Jurkat, Clone E6-1 (cell line): ENCODE measurements around the gene ARHGAP24.

Experiments used
- DNase-seq: peaks from one replicate; pipeline ENCODE4 v3.0.0-alpha.2; 2011; ENCODE audit warnings: low read depth, low spot score
- H3K4me3 ChIP-seq: 2 replicates; pipeline ENCODE4 v1.5.1; 2011; ENCODE audit warnings: mild to moderate bottlenecking, low read length, control low read depth, moderate library complexity

ARHGAP24 gene

GRCh38 chr4:85717351-85717750, 242.4 kb downstream of the ARHGAP24 start:
- no peak for DNase-seq
- H3K4me3 ChIP-seq = no peak overlapping the region

DNA sequence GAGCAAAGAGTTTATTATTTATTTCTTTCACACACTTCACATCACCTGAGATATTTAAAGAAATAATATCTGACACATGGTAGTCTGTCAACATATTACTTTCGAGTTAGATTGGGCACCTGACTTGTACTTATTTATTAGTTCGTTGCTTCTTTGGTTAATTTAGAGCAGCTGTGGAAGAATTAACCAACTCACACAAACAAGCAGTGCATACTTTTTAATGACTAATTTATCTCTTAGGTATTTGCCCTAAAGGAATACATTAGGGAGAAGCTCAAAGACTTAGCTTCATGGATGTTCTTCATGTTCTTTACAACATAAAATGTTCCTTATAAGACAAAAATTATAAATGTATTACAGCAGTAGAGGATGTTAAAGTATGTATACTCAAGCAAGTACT, 242.9 kb downstream of the ARHGAP24 start:
- no peak overlapping the region for H3K4me3 ChIP-seq
- no peak for DNase-seq

GRCh38 chr4:85720735-85721134, 245.8 kb downstream of the ARHGAP24 start:
- no peak overlapping the region for H3K4me3 ChIP-seq
- DNase-seq = no peak

- no peak for DNase-seq
Observed at GRCh38 chr4:85722401-85722800, 247.5 kb downstream of the ARHGAP24 start.

GRCh38 chr4:85722807-85723206, 247.9 kb downstream of the ARHGAP24 start:
- DNase-seq = no peak
- no peak overlapping the region for H3K4me3 ChIP-seq

More at GRCh38 chr4:85722401-85722800, 247.5 kb downstream of the ARHGAP24 start:
- H3K4me3 ChIP-seq = no peak overlapping the region

DNA sequence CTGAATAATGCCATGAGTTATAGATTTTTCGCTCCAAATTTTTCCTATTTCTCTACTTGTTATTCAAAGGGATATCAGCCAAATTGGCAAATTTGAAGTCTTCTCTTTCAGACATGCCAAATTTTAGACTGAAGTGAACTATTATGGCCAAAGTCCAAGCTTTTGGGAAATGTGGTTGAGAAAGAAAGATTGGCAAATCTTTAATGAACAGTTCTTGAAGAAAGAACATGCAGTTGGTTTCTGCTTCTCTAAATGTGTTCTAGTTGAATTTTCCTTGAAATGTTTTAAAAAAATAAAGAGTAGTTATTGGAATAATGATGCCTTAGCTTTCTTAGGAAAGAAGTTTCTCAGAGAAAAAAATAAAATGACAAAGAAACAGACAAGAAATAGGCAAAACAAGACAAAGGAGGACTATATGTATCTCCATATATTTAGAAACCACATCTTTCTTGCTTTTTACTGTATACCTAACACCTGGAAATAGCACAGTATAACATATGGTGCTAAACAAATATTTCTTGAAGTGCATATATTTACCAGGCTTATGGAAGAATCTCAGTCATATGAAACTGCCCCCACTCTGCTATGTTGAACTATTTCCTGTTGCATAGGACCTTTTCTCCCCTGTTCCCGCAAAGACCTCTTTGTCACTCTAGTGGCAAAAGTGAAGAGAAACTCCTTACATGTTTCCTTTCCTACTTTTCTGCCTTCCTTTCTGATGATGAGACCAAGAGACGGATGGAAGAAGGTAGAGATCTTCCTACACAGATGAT, 250.0 kb downstream of the ARHGAP24 start:
- H3K4me3 ChIP-seq = no peak overlapping the region
- DNase-seq = no peak

GRCh38 chr4:85725721-85726170, 250.8 kb downstream of the ARHGAP24 start:
- H3K4me3 ChIP-seq = no peak overlapping the region
- no peak for DNase-seq

- no peak overlapping the region for H3K4me3 ChIP-seq
- no peak for DNase-seq
Observed at GRCh38 chr4:85726555-85726954, 251.6 kb downstream of the ARHGAP24 start.

- no peak overlapping the region for H3K4me3 ChIP-seq
- no peak for DNase-seq
Observed at GRCh38 chr4:85728464-85728863, 253.5 kb downstream of the ARHGAP24 start.

- DNase-seq = no peak
- no peak overlapping the region for H3K4me3 ChIP-seq
Observed at GRCh38 chr4:85732124-85732523, 257.2 kb downstream of the ARHGAP24 start.

GRCh38 chr4:85733798-85734197, 258.8 kb downstream of the ARHGAP24 start:
- no peak overlapping the region for H3K4me3 ChIP-seq
- no peak for DNase-seq

DNA sequence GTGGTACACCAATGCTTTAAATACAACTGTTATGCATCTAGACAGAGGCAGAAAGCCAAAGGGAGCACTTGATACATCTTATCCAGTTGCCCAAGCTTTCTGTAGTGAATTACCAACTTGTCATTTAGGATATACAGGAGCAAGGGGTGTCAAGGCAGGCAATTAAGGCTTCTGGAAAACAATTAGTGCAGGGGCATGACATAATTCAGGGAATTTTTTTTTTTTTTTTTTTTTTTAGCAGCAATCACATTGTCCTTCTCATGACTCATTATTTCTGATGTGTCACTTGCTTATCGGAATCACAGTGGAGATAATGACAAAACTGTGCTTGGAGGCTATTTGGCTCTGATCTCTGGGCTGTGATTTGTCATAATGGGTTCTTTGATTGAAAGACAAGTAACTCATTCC, 259.5 kb downstream of the ARHGAP24 start:
- no peak overlapping the region for H3K4me3 ChIP-seq
- no peak for DNase-seq

GRCh38 chr4:85736571-85736970, 261.6 kb downstream of the ARHGAP24 start:
- H3K4me3 ChIP-seq = no peak overlapping the region

DNA sequence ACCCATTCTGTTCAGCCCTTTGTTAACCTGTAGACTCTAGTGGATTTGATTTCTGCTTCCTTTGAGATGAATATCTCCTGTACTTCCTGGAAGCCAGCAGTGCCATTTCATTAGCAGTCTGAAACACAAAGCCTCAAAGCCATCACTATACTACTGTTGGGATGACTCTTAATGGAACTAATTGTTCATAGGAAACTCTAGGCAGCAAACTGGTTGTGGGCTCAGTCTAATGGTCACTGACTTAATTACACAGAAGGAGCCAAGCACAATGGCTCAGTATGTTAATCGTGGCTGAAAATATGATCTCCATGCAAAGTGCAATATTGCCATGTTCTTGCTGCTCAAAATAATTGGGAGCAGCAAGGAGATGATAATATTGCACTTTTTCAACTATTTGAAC, 262.3 kb downstream of the ARHGAP24 start:
- no peak overlapping the region for H3K4me3 ChIP-seq
- no peak for DNase-seq

More at GRCh38 chr4:85736571-85736970, 261.6 kb downstream of the ARHGAP24 start:
- DNase-seq = no peak

DNA sequence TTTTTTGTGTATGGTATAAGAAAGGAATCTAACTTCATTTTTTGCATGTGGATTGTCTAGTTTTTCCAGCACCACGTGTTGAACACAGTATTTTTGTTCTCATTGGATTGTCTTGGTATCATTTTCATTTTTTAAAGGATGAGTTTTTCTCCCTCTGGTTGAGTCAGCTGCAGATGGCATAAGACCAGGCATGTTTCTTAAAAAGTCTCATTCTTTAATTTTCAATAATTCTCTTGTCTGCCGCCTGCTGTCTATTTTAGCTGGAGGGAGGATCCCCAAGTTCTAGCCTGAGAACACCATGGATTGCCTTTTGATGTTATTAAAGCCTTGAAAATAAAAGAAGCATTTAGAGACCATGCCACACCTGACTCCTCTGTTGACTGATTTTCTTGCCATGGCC, 263.8 kb downstream of the ARHGAP24 start:
- H3K4me3 ChIP-seq = no peak overlapping the region
- DNase-seq = no peak

GRCh38 chr4:85740431-85740861, 265.5 kb downstream of the ARHGAP24 start:
- no peak overlapping the region for H3K4me3 ChIP-seq
- no peak for DNase-seq

- no peak overlapping the region for H3K4me3 ChIP-seq
Observed at GRCh38 chr4:85741381-85741780, 266.4 kb downstream of the ARHGAP24 start.

DNA sequence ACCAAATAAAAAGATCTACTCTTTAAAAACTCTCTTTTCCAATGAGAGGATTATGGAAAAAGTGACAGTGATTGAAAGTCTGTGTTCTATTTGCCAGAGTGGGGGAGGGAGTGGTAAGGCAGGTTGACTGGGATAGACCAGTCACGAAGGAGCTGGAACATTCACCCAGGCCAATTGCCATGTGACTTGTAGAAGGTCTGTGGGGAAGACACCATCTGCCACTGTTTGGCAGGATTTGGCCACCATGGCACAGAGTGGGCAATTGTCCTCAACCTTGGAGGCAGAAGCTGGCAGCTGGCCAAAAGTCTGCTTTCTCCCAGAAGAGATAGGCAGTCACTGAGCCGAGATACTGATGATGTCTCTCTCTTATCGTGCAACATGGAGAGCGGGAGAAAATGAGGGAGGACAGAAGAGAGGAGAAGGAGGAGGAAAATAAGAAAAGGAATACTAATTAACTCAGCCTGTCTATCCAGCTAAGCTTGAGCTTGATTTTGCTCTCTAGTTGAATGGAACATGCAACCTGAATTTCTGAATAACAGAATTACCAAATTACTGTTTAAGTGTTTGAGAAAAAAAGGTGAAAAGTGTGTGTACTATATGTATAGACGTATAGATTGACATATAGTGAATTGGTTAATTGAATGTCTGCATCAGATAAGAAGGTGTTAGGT, 267.1 kb downstream of the ARHGAP24 start:
- DNase-seq = no peak
- no peak overlapping the region for H3K4me3 ChIP-seq

More at GRCh38 chr4:85741381-85741780, 266.4 kb downstream of the ARHGAP24 start:
- no peak for DNase-seq

- DNase-seq = no peak
- H3K4me3 ChIP-seq = no peak overlapping the region
Observed at GRCh38 chr4:85744950-85745349, 270.0 kb downstream of the ARHGAP24 start.

- H3K4me3 ChIP-seq = no peak overlapping the region
- no peak for DNase-seq
Observed at GRCh38 chr4:85745939-85746338, 271.0 kb downstream of the ARHGAP24 start.
